K562 (cell line): ENCODE data around the gene MEF2C. TPM values are rescaled to one million over a fixed set of nuclear protein-coding genes. Genes with fewer than 3 reads are reported as not detected.
A peak's percentile ranks its signal among the peaks of the same experiment; 100 is the strongest.

Experiments
- ARHGAP35 ChIP-seq: fragments of 450-650 bp; IDR thresholded peaks from 2 replicates; pipeline ENCODE4 v1.6.1; 2018; ENCODE audit not compliant: partially characterized antibody
- ARNT ChIP-seq, 2 experiments: fragments of 450-650 bp; IDR thresholded peaks; 2 replicates each; pipeline ENCODE4 v1.6.1; 2016; ENCODE audit warnings: mild to moderate bottlenecking in 1 of 2
- C11orf30 ChIP-seq: fragments of 450-650 bp; IDR thresholded peaks from 2 replicates; pipeline ENCODE4 v1.6.1; 2016; ENCODE audit warnings: low read depth, mild to moderate bottlenecking
- CBFA2T2 ChIP-seq: fragments of 450-650 bp; conservative IDR thresholded peaks from 2 replicates; pipeline ENCODE4 v1.6.1; 2017; ENCODE audit warnings: mild to moderate bottlenecking
- CHD4 ChIP-seq: fragments of 200-600 bp; sonication (generic); IDR thresholded peaks from 3 replicates; pipeline ENCODE4 v1.6.1; 2012; ENCODE audit warnings: low read depth, mild to moderate bottlenecking, mixed read lengths, low read length, inconsistent platforms; ENCODE audit not compliant: insufficient read depth, insufficient replicate concordance, poor library complexity, severe bottlenecking
- CTCF ChIP-seq, 3 experiments: IDR thresholded peaks in 2 of 3; conservative IDR thresholded peaks in 1 of 3; 2 replicates each; pipeline ENCODE4 v1.5.1; 2011 to 2012; ENCODE audit warnings: low read length in 3 of 3, mild to moderate bottlenecking in 3 of 3, control low read depth in 2 of 3, improper control_type of control experiment in 1 of 3, inconsistent platforms in 1 of 3, low read depth in 1 of 3, mixed read lengths in 1 of 3, moderate library complexity in 1 of 3; ENCODE audit not compliant: insufficient read depth in 2 of 3
- E2F4 ChIP-seq: sonication (generic); formaldehyde crosslinking; IDR thresholded peaks from 2 replicates; pipeline ENCODE4 v1.8.0; 2022; ENCODE audit warnings: mild to moderate bottlenecking, low read depth, missing genetic modification reagents
- GATA2 ChIP-seq: sonication (generic); formaldehyde crosslinking; IDR thresholded peaks from 2 replicates; pipeline ENCODE4 v1.4.0; 2020; ENCODE audit warnings: mild to moderate bottlenecking, missing genetic modification reagents
- JUN ChIP-seq, 2 experiments: sonication (generic) in 1 of 2; formaldehyde crosslinking in 1 of 2; IDR thresholded peaks; 2 replicates each; pipeline versions ENCODE4 v1.6.1 to v1.8.0; 2012 to 2022; ENCODE audit warnings: borderline replicate concordance in 2 of 2, mild to moderate bottlenecking in 2 of 2, improper control_type of control experiment in 1 of 2, low read depth in 1 of 2, low read length in 1 of 2, missing genetic modification reagents in 1 of 2
- KDM5B ChIP-seq: fragments of 200-600 bp; sonication (generic); IDR thresholded peaks from 2 replicates; pipeline ENCODE4 v1.6.1; 2012; ENCODE audit warnings: low read depth, mild to moderate bottlenecking, moderate library complexity, low read length, control low read depth, inconsistent platforms; ENCODE audit not compliant: insufficient replicate concordance
- MAZ ChIP-seq, 2 experiments: fragments of 450-650 bp in 1 of 2; sonication (generic) in 1 of 2; formaldehyde crosslinking; IDR thresholded peaks in 1 of 2; conservative IDR thresholded peaks in 1 of 2; 2 replicates each; pipeline versions ENCODE4 v1.4.0 to v1.5.0; 2020; ENCODE audit warnings: mild to moderate bottlenecking in 1 of 2, missing genetic modification reagents in 1 of 2
- MEF2D ChIP-seq: conservative IDR thresholded peaks from 2 replicates; pipeline ENCODE4 v1.6.1; 2016; ENCODE audit warnings: low read depth, missing genetic modification characterization, missing compliant biosample characterization
- RAD21 ChIP-seq, 2 experiments: fragments of 250-450 bp in 1 of 2; fragments of 450-650 bp in 1 of 2; sonication (Bioruptor Pico) in 1 of 2; formaldehyde crosslinking in 1 of 2; IDR thresholded peaks in 1 of 2; conservative IDR thresholded peaks in 1 of 2; 2 replicates each; pipeline versions ENCODE4 v1.4.0 to v1.8.0; 2020 to 2022; ENCODE audit warnings: mild to moderate bottlenecking in 2 of 2, moderate library complexity in 1 of 2
- STAG1 ChIP-seq: sonication (generic); formaldehyde crosslinking; IDR thresholded peaks from 2 replicates; pipeline ENCODE4 v1.5.0; 2020; ENCODE audit warnings: missing genetic modification reagents, borderline replicate concordance
- ZNF586 ChIP-seq: fragments of 450-650 bp; formaldehyde crosslinking; conservative IDR thresholded peaks from 2 replicates; pipeline ENCODE4 v1.4.0; 2020; ENCODE audit warnings: mild to moderate bottlenecking, moderate library complexity
- ZNF589 ChIP-seq: fragments of 200-800 bp; sonication (Bioruptor generic); IDR thresholded peaks from 2 replicates; pipeline ENCODE4 v1.6.1; 2016; ENCODE audit warnings: low read depth, missing genetic modification characterization, missing compliant biosample characterization
- ZZZ3 ChIP-seq: fragments of 450-650 bp; IDR thresholded peaks from 2 replicates; pipeline ENCODE4 v1.6.1; 2016; ENCODE audit warnings: antibody characterized with exemption, mild to moderate bottlenecking, moderate library complexity
- polyA plus RNA-seq, 8 experiments: library from polyadenylated mRNA; depleted of rRNA in 4 of 8; stranded (reverse) in 5 of 8; unstranded in 3 of 8; fragments of >200 nt; fragmentation: Nextera tagmentation in 2 of 8; fragmentation: Illumina TruSeq in 1 of 8; extraction: Ambion mirVana in 2 of 8; extraction: Trizol in 1 of 8; gene quantifications; 2 replicates each; pipeline versions ENCODE4 v1.2.1 to v1.2.3, GENCODE V29; 2011 to 2014; ENCODE audit warnings: inconsistent platforms in 1 of 8, missing spikeins in 1 of 8
- total RNA-seq, 7 experiments: library from RNA; depleted of rRNA in 6 of 7; stranded (reverse); fragments of >200 nt in 6 of 7; fragmentation: Illumina TruSeq in 2 of 7; extraction: Trizol in 2 of 7; gene quantifications; 2 replicates each; pipeline versions ENCODE4 v1.2.1 to v1.2.3, GENCODE V29; 2011 to 2021; ENCODE audit warnings: low replicate concordance in 1 of 7
- TF ChIP-seq, protein P1 (sequence below): sonication (generic); formaldehyde crosslinking; IDR thresholded peaks from 2 replicates; pipeline ENCODE4 v1.8.1; 2023; ENCODE audit warnings: mild to moderate bottlenecking, missing genetic modification reagents
- TF ChIP-seq, protein P2 (sequence below): sonication (generic); formaldehyde crosslinking; IDR thresholded peaks from 2 replicates; pipeline ENCODE4 v1.8.1; 2023; ENCODE audit warnings: mild to moderate bottlenecking, missing genetic modification reagents, moderate library complexity
- TF ChIP-seq, protein P3 (sequence below): fragments of 450-650 bp; IDR thresholded peaks from 2 replicates; pipeline ENCODE4 v1.6.1; 2017; ENCODE audit warnings: antibody characterized with exemption

The MEF2C gene
- total and polyA plus RNA-seq, 9 of the 15 experiments (the other 6 are each of a cell fraction or from before 2014, with no cell fraction given), result 25.1 to 67.8 (median 58.3) TPM

DNA sequence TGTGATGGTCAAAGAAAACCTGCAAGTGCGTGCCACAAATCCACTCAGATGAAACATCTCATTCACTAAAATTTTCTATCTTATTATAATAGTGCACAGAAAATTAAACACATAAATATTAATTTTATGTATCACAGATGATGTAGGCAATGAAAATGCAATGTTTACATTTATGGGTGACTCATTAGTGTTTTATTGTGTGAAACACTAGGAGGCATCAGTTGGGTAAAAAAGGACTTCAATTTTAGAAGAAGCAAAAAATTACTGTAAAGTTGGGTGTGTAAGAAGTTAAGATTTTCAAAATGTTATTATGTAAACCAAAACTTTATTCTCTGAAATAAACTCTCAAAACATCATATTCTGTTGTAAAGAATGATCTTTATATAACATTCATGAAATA lies 4.0 kb downstream of the MEF2C start (continued):
- TF ChIP-seq, protein P1, sequence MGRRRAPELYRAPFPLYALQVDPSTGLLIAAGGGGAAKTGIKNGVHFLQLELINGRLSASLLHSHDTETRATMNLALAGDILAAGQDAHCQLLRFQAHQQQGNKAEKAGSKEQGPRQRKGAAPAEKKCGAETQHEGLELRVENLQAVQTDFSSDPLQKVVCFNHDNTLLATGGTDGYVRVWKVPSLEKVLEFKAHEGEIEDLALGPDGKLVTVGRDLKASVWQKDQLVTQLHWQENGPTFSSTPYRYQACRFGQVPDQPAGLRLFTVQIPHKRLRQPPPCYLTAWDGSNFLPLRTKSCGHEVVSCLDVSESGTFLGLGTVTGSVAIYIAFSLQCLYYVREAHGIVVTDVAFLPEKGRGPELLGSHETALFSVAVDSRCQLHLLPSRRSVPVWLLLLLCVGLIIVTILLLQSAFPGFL (CRISPR knock-in tag), result no peak
- TF ChIP-seq CBFA2T2 (no peak), E2F4 (CRISPR knock-in tag) (no peak), STAG1 (CRISPR knock-in tag) (no peak), ZZZ3 (no peak), CHD4 (no peak), MEF2D (tag) (no peak), C11orf30 (0 out of 2 replicates have a peak, but pooled peaks have one; percentile 18), ZNF589 (CRISPR knock-in tag) (no peak), RAD21 (CRISPR knock-in tag; conservative IDR thresholded peaks at IDR 0.05 in 1 of 2, IDR thresholded peaks at IDR 0.05 in 1 of 2) (peak in 1 of 2 experiments; percentile 40; a peak in 2 of 4 replicates), ARHGAP35 (no peak), ARNT (IDR thresholded peaks at IDR 0.05) (no peak), GATA2 (no peak), CTCF (IDR thresholded peaks at IDR 0.05 in 2 of 3, conservative IDR thresholded peaks at IDR 0.05 in 1 of 3; ENCODE audit: insufficient read depth in 2 of 3, low read depth in 1 of 3, low read length in 3 of 3) (peak in 1 of 3 experiments; percentile 36; a peak in 3 of 6 replicates), JUN (IDR thresholded peaks at IDR 0.05; ENCODE audit: borderline replicate concordance, low read depth, low read length) (no peak), JUN (CRISPR knock-in tag; IDR thresholded peaks at IDR 0.05; ENCODE audit: borderline replicate concordance) (no peak), MAZ (CRISPR knock-in tag; conservative IDR thresholded peaks at IDR 0.05 in 1 of 2, IDR thresholded peaks at IDR 0.05 in 1 of 2) (no peak), ZNF586 (CRISPR knock-in tag) (no peak), KDM5B (no peak)
- TF ChIP-seq, protein P2, sequence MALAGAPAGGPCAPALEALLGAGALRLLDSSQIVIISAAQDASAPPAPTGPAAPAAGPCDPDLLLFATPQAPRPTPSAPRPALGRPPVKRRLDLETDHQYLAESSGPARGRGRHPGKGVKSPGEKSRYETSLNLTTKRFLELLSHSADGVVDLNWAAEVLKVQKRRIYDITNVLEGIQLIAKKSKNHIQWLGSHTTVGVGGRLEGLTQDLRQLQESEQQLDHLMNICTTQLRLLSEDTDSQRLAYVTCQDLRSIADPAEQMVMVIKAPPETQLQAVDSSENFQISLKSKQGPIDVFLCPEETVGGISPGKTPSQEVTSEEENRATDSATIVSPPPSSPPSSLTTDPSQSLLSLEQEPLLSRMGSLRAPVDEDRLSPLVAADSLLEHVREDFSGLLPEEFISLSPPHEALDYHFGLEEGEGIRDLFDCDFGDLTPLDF, result no peak
- TF ChIP-seq, protein P3, sequence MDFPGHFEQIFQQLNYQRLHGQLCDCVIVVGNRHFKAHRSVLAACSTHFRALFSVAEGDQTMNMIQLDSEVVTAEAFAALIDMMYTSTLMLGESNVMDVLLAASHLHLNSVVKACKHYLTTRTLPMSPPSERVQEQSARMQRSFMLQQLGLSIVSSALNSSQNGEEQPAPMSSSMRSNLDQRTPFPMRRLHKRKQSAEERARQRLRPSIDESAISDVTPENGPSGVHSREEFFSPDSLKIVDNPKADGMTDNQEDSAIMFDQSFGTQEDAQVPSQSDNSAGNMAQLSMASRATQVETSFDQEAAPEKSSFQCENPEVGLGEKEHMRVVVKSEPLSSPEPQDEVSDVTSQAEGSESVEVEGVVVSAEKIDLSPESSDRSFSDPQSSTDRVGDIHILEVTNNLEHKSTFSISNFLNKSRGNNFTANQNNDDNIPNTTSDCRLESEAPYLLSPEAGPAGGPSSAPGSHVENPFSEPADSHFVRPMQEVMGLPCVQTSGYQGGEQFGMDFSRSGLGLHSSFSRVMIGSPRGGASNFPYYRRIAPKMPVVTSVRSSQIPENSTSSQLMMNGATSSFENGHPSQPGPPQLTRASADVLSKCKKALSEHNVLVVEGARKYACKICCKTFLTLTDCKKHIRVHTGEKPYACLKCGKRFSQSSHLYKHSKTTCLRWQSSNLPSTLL, result no peak
